ENCODE data around the gene TPRA1. TPM values are rescaled to one million over a fixed set of nuclear protein-coding genes. Genes with fewer than 3 reads are reported as not detected.
"Not testable (repeated sequence)": the region's sequence is repeated elsewhere in the genome, so short reads cannot be mapped to it uniquely, and the experiment has no call there.

The TPRA1 gene
- total RNA-seq, 1 donor from 2014 or later = 54.0 TPM

GRCh38 chr3:127606981-127607595 lies 16.6 kb upstream of the TPRA1 start:
- TF ChIP-seq POLR2AphosphoS5 (IDR thresholded peaks at IDR 0.05; ENCODE audit: insufficient read depth in 1 of 2, low read depth in 1 of 2) (no peak), POLR2A (IDR thresholded peaks at IDR 0.05) (no peak)
- TF ChIP-seq, protein P1, sequence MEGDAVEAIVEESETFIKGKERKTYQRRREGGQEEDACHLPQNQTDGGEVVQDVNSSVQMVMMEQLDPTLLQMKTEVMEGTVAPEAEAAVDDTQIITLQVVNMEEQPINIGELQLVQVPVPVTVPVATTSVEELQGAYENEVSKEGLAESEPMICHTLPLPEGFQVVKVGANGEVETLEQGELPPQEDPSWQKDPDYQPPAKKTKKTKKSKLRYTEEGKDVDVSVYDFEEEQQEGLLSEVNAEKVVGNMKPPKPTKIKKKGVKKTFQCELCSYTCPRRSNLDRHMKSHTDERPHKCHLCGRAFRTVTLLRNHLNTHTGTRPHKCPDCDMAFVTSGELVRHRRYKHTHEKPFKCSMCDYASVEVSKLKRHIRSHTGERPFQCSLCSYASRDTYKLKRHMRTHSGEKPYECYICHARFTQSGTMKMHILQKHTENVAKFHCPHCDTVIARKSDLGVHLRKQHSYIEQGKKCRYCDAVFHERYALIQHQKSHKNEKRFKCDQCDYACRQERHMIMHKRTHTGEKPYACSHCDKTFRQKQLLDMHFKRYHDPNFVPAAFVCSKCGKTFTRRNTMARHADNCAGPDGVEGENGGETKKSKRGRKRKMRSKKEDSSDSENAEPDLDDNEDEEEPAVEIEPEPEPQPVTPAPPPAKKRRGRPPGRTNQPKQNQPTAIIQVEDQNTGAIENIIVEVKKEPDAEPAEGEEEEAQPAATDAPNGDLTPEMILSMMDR (IDR thresholded peaks at IDR 0.05) = no peak
- Histone ChIP-seq H3K36me3 (peaks cover 0 to 3% of the 10 kb centered on the region in 2 donors), H3K27me3 (no peaks in the 10 kb centered on the region), H3K9me3 (no peaks in the 10 kb centered on the region), H3K27ac (no peak overlapping the region), H3K4me3 (no peak overlapping the region), H3K4me1 (no peaks in the 10 kb centered on the region)
- intact Hi-C loops (cut with DNase I) = no loop called here
- DNase-seq (ENCODE audit: extremely low spot score in 2 of 2) = no peak

DNA sequence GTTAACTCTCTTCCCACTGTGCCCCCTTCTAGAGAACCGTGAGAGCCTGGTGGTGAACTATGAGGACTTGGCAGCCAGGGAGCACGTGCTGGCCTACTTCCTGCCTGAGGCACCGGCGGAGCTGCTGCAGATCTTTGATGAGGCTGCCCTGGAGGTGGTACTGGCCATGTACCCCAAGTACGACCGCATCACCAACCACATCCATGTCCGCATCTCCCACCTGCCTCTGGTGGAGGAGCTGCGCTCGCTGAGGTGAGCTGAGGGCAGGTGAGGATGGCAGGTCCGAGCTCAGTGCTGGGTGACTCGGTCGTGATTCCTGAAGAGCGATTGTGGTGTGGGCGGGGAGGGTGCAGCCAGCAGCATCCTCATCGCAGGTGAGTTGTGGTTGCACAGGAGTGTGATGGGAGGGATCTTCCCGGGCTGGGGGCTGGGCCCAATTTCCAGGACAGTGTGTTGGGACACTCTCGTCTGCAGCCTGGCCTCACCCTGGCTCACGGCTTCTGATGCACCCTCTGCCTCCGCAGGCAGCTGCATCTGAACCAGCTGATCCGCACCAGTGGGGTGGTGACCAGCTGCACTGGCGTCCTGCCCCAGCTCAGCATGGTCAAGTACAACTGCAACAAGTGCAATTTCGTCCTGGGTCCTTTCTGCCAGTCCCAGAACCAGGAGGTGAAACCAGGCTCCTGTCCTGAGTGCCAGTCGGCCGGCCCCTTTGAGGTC lies 15.7 kb upstream of the TPRA1 start:
- TF ChIP-seq POLR2AphosphoS5 (IDR thresholded peaks at IDR 0.05; ENCODE audit: insufficient read depth in 1 of 2, low read depth in 1 of 2) (no peak), POLR2A (IDR thresholded peaks at IDR 0.05) (no peak)
- TF ChIP-seq, protein P1 (IDR thresholded peaks at IDR 0.05) = no peak
- Histone ChIP-seq H3K9me3 (no peaks in the 10 kb centered on the region), H3K4me1 (no peaks in the 10 kb centered on the region), H3K27me3 (no peaks in the 10 kb centered on the region), H3K4me3 (no peak overlapping the region), H3K36me3 (peaks cover 0 to 3% of the 10 kb centered on the region in 2 donors), H3K27ac (no peak overlapping the region)
- DNase-seq (ENCODE audit: extremely low spot score in 2 of 2) = no peak
- intact Hi-C loops (cut with DNase I) = no loop called here

DNA sequence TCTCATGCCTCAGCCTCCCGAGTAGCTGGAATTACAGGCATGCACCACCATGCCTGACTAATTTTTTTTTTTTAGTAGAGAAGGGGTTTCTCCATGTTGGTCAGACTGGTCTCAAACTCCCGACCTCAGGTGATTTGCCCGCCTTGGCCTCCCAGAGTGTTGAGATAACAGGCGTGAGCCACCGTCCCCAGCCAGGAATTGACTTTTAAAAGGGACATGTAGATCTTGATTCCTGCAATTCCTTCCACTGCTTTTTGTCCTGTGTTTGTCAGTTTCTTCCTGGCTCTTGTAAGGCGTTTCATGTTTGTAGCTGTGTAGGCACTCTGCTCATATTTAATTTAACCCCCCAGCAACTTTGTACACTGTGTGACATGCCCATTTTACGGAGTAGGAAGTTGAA lies 15.0 kb upstream of the TPRA1 start:
- DNase-seq (ENCODE audit: extremely low spot score in 2 of 2); H3K4me3 ChIP-seq; H3K27ac ChIP-seq; H3K36me3 ChIP-seq; H3K4me1 ChIP-seq; H3K9me3 ChIP-seq; intact Hi-C loops (cut with DNase I); H3K27me3 ChIP-seq: not testable (repeated sequence)

- Histone ChIP-seq H3K36me3 (peaks cover 0 to 3% of the 10 kb centered on the region in 2 donors), H3K27ac (no peak overlapping the region), H3K4me1 (no peaks in the 10 kb centered on the region), H3K4me3 (no peak overlapping the region), H3K9me3 (no peaks in the 10 kb centered on the region), H3K27me3 (no peaks in the 10 kb centered on the region)
- intact Hi-C loops (cut with DNase I) = no loop called here
- DNase-seq (ENCODE audit: extremely low spot score in 2 of 2) = no peak
- no peak for TF ChIP-seq POLR2AphosphoS5 (IDR thresholded peaks at IDR 0.05; ENCODE audit: insufficient read depth in 1 of 2, low read depth in 1 of 2)
- TF ChIP-seq, protein P1 (IDR thresholded peaks at IDR 0.05) = no peak
Measured at GRCh38 chr3:127604546-127605165, 14.1 kb upstream of the TPRA1 start.

- intact Hi-C loops (cut with DNase I) = no loop called here
- TF ChIP-seq POLR2A (IDR thresholded peaks at IDR 0.05) (no peak), POLR2AphosphoS5 (IDR thresholded peaks at IDR 0.05; ENCODE audit: insufficient read depth in 1 of 2, low read depth in 1 of 2) (no peak)
- TF ChIP-seq, protein P1 (IDR thresholded peaks at IDR 0.05) = no peak
- peaks cover under 1% of the 10 kb centered on the region for H3K4me1 ChIP-seq
- no peaks in the 10 kb centered on the region for H3K9me3 ChIP-seq
- H3K27me3 ChIP-seq = no peaks in the 10 kb centered on the region
- no peak overlapping the region for H3K4me3 ChIP-seq
- no peak for DNase-seq (ENCODE audit: extremely low spot score in 2 of 2)
- H3K36me3 ChIP-seq = peaks cover 0 to 3% of the 10 kb centered on the region in 2 donors
- H3K27ac ChIP-seq = no peak overlapping the region
Measured at GRCh38 chr3:127604035-127604434, 13.5 kb upstream of the TPRA1 start.
